Fibroblast of peridontal ligament (primary cell): ENCODE measurements around the gene RB1.
"Not testable (repeated sequence)": the region's sequence is repeated elsewhere in the genome, so short reads cannot be mapped to it uniquely, and the experiment has no call there.

ENCODE experiments used
- DNase-seq: peaks from one replicate; pipeline ENCODE4 v3.0.0-alpha.2; 2010; ENCODE audit errors: extremely low read depth

RB1 gene

DNA sequence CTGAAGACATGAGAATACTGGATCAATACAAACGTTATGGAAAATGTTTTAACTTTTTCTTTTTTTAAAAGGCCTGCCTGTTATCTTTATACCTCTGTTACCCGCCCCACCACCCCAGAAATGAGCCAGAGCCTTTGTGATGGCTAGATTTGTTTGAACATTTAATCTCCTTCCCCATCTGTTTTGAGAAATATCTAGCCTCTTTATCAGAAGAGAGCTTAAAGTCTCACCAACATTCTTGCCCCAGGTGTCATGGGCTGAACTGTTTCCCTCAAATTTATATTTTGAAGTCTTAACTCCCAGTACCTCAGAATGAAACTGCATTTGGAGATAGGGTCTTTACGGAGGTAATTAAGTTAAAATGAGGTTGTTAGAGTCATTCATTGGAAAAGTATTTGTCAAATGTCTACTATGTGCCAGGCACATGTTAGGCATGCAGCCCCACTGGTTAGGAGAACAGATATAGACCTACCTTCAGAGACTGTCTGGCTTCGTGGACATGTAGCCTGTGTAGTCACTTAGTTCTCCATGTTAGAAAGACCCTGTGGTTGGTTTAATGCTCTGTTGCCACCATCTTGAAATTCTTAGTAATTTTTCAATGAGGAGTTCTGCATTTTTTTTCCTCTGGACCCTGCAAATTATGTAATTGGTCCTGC, 6.3 kb upstream of the RB1 start:
- no peak for DNase-seq

DNA sequence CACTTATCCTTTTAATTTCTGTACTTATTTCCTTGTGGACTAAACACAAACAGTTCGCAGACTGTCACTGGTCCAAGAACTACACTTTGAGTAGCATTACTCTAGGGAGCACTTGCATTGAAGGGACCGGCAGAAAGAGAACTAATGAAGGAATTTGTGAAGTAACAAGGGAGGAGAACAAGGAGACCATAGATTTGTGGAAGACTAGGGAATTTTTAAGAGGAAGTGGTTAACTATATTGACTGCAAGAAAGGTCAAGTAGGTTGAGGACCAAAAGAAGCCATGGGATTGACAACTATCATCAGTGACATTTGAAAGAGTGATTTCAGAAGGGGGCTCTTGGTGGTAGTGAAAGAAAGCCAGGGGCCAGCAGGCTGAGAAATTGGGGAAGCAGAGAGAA, 4.0 kb upstream of the RB1 start:
- DNase-seq: no peak

DNA sequence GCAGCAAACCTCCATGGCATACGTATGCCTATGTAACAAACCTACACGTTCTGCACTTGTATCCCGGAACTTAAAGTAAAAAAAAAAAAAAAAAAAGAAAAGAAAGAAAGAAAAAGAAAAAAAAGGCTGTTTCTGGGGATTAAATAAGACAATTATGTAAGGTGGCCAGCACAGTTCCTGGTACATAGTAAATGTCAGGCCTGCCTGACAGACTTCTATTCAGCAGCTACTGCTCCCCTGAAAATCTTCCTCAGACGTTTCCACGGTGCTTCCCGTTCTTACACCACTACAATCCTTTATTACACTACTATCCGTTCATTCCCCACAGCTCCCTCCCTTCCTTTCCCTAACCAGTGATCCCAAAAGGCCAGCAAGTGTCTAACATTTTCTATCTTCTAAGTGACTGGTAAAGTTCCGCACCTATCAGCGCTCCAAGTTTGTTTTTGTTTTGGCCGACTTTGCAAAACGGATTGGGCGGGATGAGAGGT, 636 bp upstream of the RB1 start:
- peak; percentile 60 for DNase-seq

- peak; percentile 64 for DNase-seq
Measured at GRCh38 chr13:48304143-48304876, 759 bp downstream of the RB1 start.

DNA sequence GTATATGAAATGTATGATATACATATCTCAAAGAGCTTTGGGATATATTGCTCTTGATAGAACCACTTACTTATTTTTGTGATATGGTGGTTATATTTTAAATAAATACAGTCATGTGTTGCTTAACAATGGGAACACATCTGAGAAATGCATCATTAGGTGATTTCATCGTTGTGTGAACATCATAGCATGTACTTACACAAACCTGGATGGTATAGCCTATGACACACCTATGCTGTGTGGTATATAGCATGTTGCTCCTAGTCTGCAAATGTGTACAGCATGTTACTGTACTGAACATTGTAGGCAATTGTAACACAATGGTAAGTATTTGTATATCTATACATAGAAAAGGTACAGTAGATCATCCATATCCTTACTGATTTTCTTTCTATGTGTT, 7.7 kb downstream of the RB1 start:
- no peak for DNase-seq

DNA sequence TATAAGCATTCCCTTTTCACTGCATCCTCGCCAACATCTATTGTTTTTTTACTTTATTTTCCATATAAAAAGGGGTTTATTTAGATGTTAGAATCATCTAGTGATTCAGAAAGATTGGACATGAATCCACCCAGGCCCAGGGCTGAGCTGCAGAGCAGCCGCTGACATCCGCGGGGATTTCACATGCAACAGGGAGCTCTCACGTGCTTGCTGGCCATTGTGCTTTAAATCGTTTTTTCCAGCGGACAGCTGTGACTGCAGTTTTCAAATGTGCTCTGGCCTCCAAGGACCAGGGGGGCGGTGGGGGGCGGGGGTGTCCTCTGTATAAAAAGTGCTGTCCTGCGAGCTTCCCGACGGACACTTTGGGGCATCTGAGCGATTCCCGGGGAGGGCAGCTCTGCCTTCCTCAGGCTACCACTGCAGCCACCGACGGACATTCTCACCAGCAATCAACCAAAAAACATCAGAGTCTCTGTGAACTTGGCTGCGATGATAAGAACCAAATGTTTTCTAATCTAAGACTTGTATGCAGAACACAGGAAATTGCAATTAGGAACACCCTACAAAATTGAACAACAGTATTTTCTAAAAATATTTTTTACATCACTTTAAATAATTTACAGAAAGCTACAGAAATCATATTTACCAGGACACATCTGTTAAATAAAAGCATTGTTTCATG, 12.6 kb downstream of the RB1 start:
- DNase-seq: peak; percentile 10

- no peak for DNase-seq
Measured at GRCh38 chr13:48316826-48317510, 13.4 kb downstream of the RB1 start.

DNA sequence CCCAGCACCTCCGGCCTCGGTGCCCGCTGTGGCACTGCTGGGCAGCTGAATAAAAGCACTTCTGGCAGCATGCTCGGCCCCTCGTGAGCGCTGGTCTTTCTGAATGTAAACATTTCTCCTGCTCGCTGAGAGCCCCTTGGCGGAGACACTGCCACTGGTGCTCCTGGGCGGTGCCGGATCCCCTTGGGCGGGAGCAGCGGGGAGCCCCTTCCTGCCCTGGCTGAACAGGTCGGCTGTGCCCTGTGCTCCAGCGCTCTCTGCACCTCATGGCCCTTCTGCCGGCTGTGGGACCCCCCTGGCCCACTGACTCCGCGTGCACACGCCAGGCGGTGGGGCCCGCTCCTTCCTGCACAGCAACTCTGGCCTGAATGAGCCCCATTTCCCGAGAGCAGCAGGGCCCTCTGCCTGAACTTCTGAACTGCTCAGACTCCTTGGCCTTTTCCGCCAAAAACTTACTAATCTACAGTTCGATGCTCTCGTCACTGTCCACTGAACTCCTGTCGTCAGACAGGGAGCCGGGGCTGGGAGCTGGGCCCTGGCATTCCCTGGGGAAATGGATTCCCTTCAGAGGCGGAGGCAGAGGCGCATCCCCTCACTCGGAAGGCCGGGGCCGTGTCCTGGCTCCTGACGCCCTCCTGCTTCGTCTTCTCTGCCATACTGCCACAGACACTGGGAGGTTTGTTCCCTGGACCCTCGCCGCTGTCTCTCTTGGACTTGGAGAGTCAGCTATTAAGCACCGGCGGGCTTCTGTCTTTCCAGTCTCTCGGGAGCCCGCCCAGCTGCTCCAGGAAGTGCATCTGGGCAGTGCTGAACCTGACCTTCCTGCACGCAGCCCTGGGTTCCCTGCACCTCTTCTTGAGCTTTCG, 14.2 kb downstream of the RB1 start:
- DNase-seq: no peak

GRCh38 chr13:48318377-48318811, 14.8 kb downstream of the RB1 start:
- no peak for DNase-seq

DNA sequence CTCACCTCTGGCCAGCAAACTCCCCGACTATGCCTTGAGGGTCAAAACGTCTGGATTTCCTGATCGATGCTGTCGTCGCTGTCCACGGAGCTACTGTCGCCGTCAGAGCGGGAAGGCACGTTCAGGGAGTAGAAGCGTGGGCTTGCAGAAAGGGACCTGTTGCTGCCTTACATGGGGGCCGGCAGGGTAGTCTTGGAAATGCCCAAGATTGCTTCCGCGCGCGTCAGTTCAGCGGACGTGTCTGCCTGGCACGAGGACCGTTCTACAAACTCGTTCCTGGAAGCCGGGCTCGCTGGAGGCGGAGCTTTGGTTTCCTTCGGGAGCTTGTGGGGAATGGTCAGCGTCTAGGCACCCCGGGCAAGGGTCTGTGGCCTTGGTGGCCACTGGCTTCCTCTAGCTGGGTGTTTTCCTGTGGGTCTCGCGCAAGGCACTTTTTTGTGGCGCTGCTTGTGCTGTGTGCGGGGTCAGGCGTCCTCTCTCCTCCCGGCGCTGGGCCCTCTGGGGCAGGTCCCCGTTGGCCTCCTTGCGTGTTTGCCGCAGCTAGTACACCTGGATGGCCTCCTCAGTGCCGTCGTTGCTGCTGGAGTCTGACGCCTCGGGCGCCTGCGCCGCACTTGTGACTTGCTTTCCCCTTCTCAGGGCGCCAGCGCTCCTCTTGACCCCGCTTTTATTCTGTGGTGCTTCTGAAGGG, 15.4 kb downstream of the RB1 start:
- no peak for DNase-seq

DNA sequence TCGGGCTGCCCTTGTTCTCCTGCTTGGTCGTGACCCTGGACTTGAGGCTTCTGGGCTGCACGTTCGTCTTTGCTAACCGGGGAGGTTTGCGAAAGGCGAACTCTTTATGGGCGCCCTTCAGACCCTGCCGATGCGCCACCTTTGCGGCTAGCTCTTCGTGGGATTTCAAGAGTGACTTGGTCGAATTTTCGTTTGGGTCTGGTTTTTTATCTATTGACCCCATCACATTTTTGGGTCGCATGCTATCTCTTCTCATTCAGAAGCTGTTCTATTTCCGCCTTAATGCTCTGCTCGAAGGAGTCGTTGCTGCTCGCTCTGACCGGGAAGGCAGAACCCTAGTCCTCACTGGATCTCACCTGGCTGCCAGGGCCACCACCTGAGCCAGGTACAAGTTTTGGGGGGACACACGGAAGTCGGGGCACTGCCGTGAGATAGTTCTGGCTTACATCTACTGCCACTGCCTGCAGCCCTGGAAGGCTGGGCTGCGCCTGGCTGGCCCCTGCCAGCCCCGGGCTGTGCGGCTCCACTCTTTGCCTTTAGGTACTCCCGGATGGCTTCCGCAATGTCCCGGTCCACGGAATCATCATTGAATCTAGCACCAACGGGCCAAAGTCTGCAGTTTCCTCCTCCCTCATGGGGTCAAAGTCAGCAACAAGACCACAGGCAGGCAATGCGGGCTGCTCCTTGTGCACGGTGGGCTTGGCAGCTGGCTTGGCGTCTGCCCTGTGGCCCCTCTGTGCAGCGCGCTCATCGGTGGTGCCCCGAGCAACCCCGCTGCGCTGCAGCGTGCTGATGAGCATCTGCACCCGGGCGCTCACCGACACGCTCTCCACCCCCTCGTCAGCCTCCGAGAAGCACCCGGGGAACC, 16.2 kb downstream of the RB1 start:
- DNase-seq: no peak

GRCh38 chr13:48320399-48320790, 16.8 kb downstream of the RB1 start:
- DNase-seq: no peak

GRCh38 chr13:48320891-48321510, 17.4 kb downstream of the RB1 start:
- no peak for DNase-seq

DNA sequence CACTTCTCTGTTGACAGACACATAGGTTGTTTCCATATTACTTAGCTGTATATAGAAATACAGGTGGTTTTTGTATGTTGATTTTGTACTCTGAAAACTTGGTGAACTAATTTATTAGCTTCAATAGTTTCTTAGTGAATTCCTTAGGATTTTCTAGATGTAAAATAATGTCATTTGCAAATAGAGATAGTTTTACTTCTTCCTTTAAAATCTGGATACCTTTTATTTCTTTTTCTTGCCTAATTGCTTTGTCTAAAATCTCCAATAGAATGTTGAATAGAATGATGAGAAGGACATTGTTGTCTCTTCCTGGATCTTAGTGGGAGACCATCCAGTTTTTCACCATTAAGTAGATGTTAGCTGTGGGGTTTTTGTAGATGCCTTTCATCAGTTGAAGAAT, 18.7 kb downstream of the RB1 start:
- no peak for DNase-seq

DNA sequence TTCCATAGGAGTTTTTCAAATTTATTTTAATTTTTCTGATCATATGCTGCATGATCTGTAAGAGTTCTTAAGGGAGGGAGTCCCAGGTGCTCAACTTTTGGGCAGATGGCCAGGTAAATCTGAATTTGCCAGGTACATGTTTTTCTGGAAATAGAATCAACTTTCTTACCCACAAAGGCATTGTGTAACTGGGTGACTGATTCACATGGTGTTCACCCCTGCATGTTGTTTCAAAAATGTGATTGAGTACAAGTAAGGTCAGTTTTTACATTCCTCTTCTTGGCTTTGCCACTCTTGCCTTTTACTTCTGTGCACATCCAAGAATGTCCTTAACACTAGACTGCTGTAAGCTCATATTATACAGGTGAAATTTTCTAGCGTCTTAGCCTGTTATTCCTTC, 30.4 kb downstream of the RB1 start:
- peak; percentile 53 for DNase-seq

DNA sequence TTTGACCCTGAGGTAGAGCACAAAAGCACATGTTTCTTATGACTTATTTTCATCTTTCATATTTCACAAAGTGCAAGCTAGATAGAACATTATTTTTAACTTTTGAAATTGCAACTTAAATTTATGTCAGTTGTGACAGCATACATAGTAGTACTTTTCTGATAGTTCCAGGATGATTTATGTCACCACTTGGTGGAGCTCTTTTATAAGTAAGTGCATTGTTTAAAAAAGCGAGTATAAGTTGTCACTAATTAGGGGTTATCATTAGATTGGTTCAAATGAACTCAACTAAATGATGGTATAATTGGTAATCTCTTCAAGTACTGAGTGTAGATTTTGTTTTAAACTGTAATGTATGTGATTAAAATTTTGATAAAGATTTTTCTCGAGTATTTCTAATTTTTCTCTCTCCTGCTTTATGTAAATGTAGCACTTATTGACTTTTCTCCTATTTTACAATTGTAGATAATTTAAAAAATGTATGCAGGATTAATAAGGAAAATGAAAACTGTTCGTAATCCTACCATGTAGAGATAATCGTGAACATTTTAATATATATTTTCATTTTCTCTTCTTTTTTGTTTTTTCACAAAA, 31.1 kb downstream of the RB1 start:
- DNase-seq: peak; percentile 79

GRCh38 chr13:48339198-48339597, 35.6 kb downstream of the RB1 start:
- DNase-seq: not testable (repeated sequence)

DNA sequence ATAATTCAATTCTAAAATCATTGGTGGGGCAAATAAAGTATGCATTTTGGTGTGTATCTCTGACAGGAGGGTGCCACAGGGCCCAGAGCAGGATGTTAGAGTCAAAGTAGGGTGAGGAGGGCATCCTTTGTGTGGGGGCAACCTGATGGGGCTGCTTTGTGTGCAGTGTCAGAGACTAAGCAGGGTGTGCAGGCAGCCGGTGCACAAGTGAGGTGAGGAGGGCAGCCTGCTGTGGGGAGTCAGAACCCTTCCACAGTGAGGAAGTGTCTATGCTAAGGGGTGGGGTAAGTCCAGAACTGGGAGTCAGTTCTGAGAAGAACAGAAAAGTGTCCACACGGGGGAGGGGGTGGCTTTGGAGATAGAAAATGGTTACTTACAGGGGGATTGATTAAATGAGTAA, 40.7 kb downstream of the RB1 start:
- no peak for DNase-seq

GRCh38 chr13:48346583-48346982, 43.0 kb downstream of the RB1 start:
- no peak for DNase-seq
